Gastrocnemius medialis (tissue), 4 donors: ENCODE results near the gene LCORL. TPM values are rescaled to one million over a fixed set of nuclear protein-coding genes. Genes with fewer than 3 reads are reported as not detected.
"Not testable (repeated sequence)": the region's sequence is repeated elsewhere in the genome, so short reads cannot be mapped to it uniquely, and the experiment has no call there.

Source experiments
- ATAC-seq, 2 donors: fragments of 150-250 bp; one replicate each; pipeline ENCODE4 v1.9.1; 2016
- DNase-seq, 2 donors: peaks; one replicate each; pipeline ENCODE4 v3.0.0-alpha.2; 2019
- H3K27ac ChIP-seq, 4 donors: fragments of 200-600 bp; sonication (generic); 1 replicate in 1 of 4; 2 replicates in 3 of 4; pipeline ENCODE4 v1.5.1; 2016 to 2018; ENCODE audit warnings: mild to moderate bottlenecking in 2 of 4, moderate library complexity in 1 of 4
- H3K27me3 ChIP-seq, 3 donors: fragments of 200-600 bp; sonication (generic) in 2 of 3; 1 replicate in 1 of 3; 2 replicates in 2 of 3; pipeline versions ENCODE4 v1.5.1 to v1.6.0; 2016 to 2019; ENCODE audit warnings: mild to moderate bottlenecking in 1 of 3, moderate library complexity in 1 of 3
- H3K36me3 ChIP-seq, 2 donors: fragments of 200-600 bp; sonication (generic) in 1 of 2; one replicate each; pipeline ENCODE4 v1.5.1; 2017 to 2018
- H3K4me1 ChIP-seq, 2 donors: fragments of 200-600 bp; sonication (generic) in 1 of 2; one replicate each; pipeline ENCODE4 v1.5.1; 2016 to 2017; ENCODE audit warnings: mild to moderate bottlenecking in 2 of 2
- H3K4me3 ChIP-seq, 4 donors: fragments of 200-600 bp; sonication (generic) in 3 of 4; 1 replicate in 1 of 4; 2 replicates in 3 of 4; pipeline ENCODE4 v1.5.1; 2016 to 2019; ENCODE audit warnings: mild to moderate bottlenecking in 2 of 4
- H3K9me3 ChIP-seq, 3 donors: fragments of 200-600 bp; sonication (generic) in 2 of 3; 1 replicate in 1 of 3; 2 replicates in 2 of 3; pipeline ENCODE4 v1.5.1; 2016 to 2019
- POLR2A ChIP-seq, 2 donors: fragments of 450-650 bp; IDR thresholded peaks; one replicate each; pipeline ENCODE4 v1.6.1; 2017; ENCODE audit warnings: antibody characterized with exemption in 2 of 2, mild to moderate bottlenecking in 2 of 2, moderate library complexity in 2 of 2
- in situ Hi-C, 4 donors: fragments of 200-750 bp; cut with MboI; loops; one replicate each; pipeline versions ENCODE4 v1.15.0 to v1.8.0; 2017; ENCODE audit warnings: low sequenced_read_pairs in 4 of 4
- intact Hi-C: fragments of 100-400 bp; cut with DNase I; formaldehyde crosslinking; loops from one replicate; pipeline ENCODE4 v1.15.1; 2023; ENCODE audit warnings: low total_unique reads
- total RNA-seq, 4 donors: library from RNA; depleted of rRNA; stranded (reverse); fragments of >200 nt; gene quantifications; one replicate each; pipeline versions ENCODE4 v1.1.0 to v1.2.3, GENCODE V29; 2016
- TF ChIP-seq, protein P1 (sequence below), 5 experiments: fragments of 450-650 bp in 3 of 5; fragments of 200-600 bp in 2 of 5; sonication (generic) in 2 of 5; IDR thresholded peaks in 4 of 5; conservative IDR thresholded peaks in 1 of 5; 1 replicate in 4 of 5; 2 replicates in 1 of 5; pipeline ENCODE4 v1.5.1; 2016 to 2019; ENCODE audit warnings: antibody characterized with exemption in 5 of 5, mild to moderate bottlenecking in 3 of 5, moderate library complexity in 3 of 5

The LCORL gene
- total RNA-seq, 4 donors from 2014 or later = 12.8 to 34.7 (median 26.1) TPM

DNA sequence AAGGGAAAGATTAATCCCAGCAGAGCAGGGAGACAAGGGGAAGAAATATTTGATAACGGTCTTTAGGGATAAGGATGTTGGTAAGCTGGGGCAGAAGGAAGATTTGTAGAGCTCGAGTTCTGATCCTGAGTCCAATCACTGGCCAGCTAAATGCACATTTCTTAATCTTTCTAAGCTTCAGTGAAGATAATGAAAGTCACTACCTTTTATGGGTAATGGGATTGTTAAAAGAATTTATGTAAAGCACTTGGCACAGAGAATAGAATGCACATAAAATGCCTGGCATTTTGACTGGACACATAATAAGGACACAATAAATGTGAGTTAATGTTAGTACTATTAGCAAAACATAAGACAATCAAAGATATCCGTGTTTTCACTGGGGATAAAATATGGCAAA is 167.5 kb downstream of the LCORL start:
- ATAC-seq (no peak), DNase-seq (no peak)
- Histone ChIP-seq H3K27me3 (no peaks in the 10 kb centered on the region), H3K9me3 (no peaks in the 10 kb centered on the region), H3K36me3 (no peaks in the 10 kb centered on the region), H3K4me3 (no peak overlapping the region), H3K27ac (no peak overlapping the region), H3K4me1 (no peaks in the 10 kb centered on the region)
- intact Hi-C loops = no loop called here
- TF ChIP-seq POLR2A (IDR thresholded peaks at IDR 0.05) = no peak
- TF ChIP-seq, protein P1, sequence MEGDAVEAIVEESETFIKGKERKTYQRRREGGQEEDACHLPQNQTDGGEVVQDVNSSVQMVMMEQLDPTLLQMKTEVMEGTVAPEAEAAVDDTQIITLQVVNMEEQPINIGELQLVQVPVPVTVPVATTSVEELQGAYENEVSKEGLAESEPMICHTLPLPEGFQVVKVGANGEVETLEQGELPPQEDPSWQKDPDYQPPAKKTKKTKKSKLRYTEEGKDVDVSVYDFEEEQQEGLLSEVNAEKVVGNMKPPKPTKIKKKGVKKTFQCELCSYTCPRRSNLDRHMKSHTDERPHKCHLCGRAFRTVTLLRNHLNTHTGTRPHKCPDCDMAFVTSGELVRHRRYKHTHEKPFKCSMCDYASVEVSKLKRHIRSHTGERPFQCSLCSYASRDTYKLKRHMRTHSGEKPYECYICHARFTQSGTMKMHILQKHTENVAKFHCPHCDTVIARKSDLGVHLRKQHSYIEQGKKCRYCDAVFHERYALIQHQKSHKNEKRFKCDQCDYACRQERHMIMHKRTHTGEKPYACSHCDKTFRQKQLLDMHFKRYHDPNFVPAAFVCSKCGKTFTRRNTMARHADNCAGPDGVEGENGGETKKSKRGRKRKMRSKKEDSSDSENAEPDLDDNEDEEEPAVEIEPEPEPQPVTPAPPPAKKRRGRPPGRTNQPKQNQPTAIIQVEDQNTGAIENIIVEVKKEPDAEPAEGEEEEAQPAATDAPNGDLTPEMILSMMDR (IDR thresholded peaks at IDR 0.05 in 4 of 5, conservative IDR thresholded peaks at IDR 0.05 in 1 of 5) = no peak
- in situ Hi-C loops = no loop called here

DNA sequence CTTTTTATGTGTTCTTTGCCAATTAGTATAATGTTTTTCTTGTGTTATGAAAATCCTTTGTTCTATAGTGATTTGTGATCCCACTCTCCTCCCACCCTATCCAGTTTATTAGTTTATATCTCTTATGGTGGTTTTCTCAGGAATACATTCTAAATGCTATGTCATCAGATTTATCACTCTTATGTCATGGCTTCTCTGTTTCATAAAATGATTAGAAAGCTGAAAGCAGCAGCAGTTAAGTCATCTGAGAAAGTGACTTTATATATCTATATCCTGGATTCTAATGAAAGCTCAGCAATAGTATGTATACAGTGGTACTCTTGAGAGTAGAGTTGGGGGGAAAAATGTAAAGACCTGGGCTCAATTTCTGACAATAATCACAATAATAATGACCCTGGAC is 169.6 kb downstream of the LCORL start:
- DNase-seq = no peak
- H3K4me3 ChIP-seq = no peak overlapping the region
- H3K27ac ChIP-seq = no peak overlapping the region
- TF ChIP-seq, protein P1 (IDR thresholded peaks at IDR 0.05 in 4 of 5, conservative IDR thresholded peaks at IDR 0.05 in 1 of 5) = no peak
- no peak for TF ChIP-seq POLR2A (IDR thresholded peaks at IDR 0.05)
- in situ Hi-C loops (no loop called here), intact Hi-C loops (no loop called here)
- H3K36me3 ChIP-seq = no peaks in the 10 kb centered on the region
- no peaks in the 10 kb centered on the region for H3K4me1 ChIP-seq
- no peaks in the 10 kb centered on the region for H3K27me3 ChIP-seq
- H3K9me3 ChIP-seq = no peaks in the 10 kb centered on the region
- no peak for ATAC-seq

DNA sequence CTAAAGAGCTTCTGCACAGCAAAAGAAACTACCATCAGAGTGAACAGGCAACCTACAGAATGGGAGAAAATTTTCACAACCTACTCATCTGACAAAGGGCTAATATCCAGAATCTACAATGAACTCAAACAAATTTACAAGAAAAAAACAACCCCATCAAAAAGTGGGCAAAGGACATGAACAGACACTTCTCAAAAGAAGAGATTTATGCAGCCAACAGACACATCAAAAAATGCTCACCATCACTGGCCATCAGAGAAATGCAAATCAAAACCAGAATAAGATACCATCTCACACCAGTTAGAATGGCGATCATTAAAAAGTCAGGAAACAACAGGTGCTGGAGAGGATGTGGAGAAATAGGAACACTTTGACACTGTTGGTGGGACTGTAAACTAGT is 171.3 kb downstream of the LCORL start:
- not testable (repeated sequence) for DNase-seq

DNA sequence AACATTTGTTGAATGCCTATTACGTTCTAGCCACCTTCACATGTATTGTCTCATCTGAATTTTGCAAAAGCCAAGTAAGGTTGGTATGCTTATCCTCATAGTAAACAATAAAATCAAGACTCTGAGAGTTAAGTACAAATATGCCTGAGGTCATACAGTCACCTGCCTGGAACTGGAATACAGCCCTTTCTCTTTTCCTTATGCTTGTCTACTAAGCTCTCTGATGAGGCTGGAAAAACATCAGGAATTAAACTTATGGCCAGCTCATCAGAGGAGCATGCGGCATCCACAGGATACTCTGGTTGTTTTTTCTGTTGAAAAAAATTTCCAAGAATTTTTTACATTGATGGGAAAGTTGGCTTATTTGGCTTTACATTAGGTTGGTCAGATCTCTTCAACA is 175.3 kb downstream of the LCORL start:
- Histone ChIP-seq H3K4me1 (no peaks in the 10 kb centered on the region), H3K27me3 (no peaks in the 10 kb centered on the region), H3K36me3 (no peaks in the 10 kb centered on the region), H3K4me3 (no peak overlapping the region), H3K27ac (no peak overlapping the region), H3K9me3 (no peaks in the 10 kb centered on the region)
- intact Hi-C loops = no loop called here
- in situ Hi-C loops = loop anchor here in 1 of 4 donors (25.0 kb wide), 1 partner anchor 741 kb away; no protein-coding TSS in a partner anchor
- ATAC-seq (no peak), DNase-seq (no peak)
- no peak for TF ChIP-seq POLR2A (IDR thresholded peaks at IDR 0.05)
- TF ChIP-seq, protein P1 (IDR thresholded peaks at IDR 0.05 in 4 of 5, conservative IDR thresholded peaks at IDR 0.05 in 1 of 5) = no peak

More for the DNA sequence above, 171.3 kb downstream of the LCORL start:
- H3K36me3 ChIP-seq, H3K9me3 ChIP-seq, H3K27ac ChIP-seq, H3K4me3 ChIP-seq, ATAC-seq, intact Hi-C loops, H3K27me3 ChIP-seq, H3K4me1 ChIP-seq, in situ Hi-C loops: not testable (repeated sequence)

DNA sequence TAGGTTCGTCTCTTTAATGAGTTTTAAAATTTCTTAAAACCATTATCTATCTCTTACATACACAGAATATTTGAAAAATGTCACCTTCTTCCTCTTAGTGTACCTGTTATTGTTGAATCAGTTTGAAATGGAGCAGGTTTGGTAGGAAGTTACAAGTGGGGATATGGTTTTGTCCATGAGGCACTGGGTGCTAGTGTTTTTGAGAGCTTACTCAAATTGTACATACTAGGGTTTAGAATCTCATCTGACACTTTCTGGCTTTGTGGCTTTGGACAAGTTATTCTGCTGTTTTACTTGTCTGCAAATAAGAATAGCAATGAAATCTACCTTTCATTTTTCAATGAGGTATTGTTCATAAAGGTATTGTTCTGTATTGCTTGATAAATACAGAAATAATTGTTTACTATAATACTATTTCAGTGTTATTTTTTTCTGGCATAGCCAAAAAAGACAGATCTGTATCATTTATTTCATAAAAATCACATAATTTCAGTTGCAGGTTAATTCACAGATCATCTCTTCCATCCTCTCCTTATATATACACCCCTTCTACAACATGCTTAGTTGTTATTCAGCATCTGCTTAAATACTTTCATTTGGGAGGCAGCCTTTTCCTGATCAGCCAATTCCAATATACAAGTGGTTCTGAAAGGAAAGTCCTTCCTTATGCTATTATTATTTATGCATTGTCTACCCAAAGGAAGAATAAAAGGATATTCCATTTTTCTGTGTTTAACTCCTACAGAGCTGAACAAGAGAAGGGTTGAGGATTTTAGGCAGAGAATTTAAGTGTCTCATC is 197.5 kb downstream of the LCORL start:
- Histone ChIP-seq H3K27me3 (no peaks in the 10 kb centered on the region), H3K36me3 (no peaks in the 10 kb centered on the region), H3K27ac (no peak overlapping the region), H3K4me1 (no peaks in the 10 kb centered on the region), H3K4me3 (no peak overlapping the region), H3K9me3 (no peaks in the 10 kb centered on the region)
- intact Hi-C loops = no loop called here
- no peak for ATAC-seq
- no peak for DNase-seq
- in situ Hi-C loops = loop anchor here in 3 of 4 donors (25.0 kb wide), 3 partner anchors 188 to 763 kb away; partner anchors contain the start of gene LCORL (in 2 of the 3)
- no peak for TF ChIP-seq POLR2A (IDR thresholded peaks at IDR 0.05)
- TF ChIP-seq, protein P1 (IDR thresholded peaks at IDR 0.05 in 4 of 5, conservative IDR thresholded peaks at IDR 0.05 in 1 of 5) = no peak
